Fibroblast of skin of abdomen (primary cell): ENCODE results near the gene IL22RA1.

Source experiments
- DNase-seq: peaks from one replicate; pipeline ENCODE4 v3.0.0-alpha.2; 2013

Gene IL22RA1

GRCh38 chr1:24071941-24072340, 71.0 kb downstream of the IL22RA1 start:
- no peak for DNase-seq

- DNase-seq: peak; percentile 66
These were observed 72.0 kb downstream of the IL22RA1 start for GRCh38 chr1:24070821-24071393.

DNA sequence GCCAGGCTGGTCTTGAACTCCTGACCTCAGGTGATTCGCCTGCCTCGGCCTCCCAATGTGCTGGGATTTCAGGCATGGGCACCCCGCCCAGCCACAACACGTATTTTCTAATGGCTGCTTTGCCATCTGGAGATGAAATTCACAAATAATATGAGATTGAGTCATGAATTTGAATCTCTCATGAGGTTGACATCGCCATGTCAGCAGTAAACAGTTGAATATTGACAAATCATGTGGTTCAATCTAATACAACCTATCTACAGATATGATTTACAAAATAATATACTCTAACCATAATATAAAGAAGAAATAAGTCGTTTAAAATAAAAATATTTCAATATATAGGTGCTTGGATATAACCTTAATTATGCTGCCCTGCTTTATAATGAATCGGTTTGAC, 73.1 kb downstream of the IL22RA1 start:
- DNase-seq: no peak
